HG03025 (cell line): ENCODE results near the gene CSN3.
"Not testable (repeated sequence)": the region's sequence is repeated elsewhere in the genome, so short reads cannot be mapped to it uniquely, and the experiment has no call there.

Experiments used
- ATAC-seq: cut with Tn5 transposase; IDR thresholded peaks from one replicate; pipeline ENCODE4 v1.9.1; 2021; ENCODE audit warnings: mild to moderate bottlenecking, moderate library complexity; ENCODE audit not compliant: unreplicated experiment, low FRiP score

The CSN3 gene

DNA sequence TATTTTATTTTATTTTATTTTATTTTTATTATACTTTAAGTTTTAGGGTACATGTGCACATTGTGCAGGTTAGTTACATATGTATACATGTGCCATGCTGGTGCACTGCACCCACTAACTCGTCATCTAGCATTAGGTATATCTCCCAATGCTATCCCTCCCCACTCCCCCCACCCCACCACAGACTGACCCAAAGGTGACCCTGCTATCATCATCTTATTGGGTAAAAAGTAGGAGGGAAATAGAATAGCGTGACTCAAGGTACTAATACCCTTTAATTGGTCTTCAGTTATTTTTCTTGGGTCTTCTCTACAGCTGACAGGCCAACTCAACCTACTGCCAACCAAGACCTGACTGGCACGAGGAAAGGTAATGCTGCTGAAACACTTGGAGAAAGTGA, at the start of gene CSN3:
Gene CSN3 (plus strand): TSS at position 301 of the 400 bp plus-strand sequence. CDS start 2,223 bp downstream, outside the sequence.
- not testable (repeated sequence) for ATAC-seq

GRCh38 chr4:70192895-70193294, 49.5 kb upstream of the CSN3 start:
- no peak for ATAC-seq

DNA sequence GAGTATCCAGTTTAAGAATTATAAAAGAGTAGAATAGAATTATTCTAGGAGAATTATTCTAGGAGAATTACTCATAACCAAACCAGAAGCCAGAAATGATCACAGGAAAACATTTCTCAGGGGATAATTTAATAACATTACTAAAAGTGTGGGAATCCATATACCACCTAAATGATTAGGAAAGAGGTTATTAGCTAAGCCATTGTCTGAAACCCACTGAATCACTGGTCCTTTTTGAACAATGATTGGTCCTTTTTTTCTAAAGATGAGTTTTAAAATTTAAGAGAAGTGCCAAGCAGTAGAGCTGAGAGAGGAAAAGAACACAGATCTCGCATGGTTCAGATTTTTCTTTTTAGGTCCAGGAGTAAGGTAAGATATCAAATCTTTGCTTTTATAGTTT, 47.0 kb upstream of the CSN3 start, which contains the start of gene ODAM:
Gene ODAM (plus strand): TSS at position 301 of the 400 bp plus-strand sequence. CDS start 819 bp downstream, outside the sequence.
- no peak for ATAC-seq

GRCh38 chr4:70196857-70197256, 45.5 kb upstream of the CSN3 start:
- ATAC-seq, result no peak

GRCh38 chr4:70197842-70198241, 44.6 kb upstream of the CSN3 start:
- no peak for ATAC-seq

- ATAC-seq, result no peak
Measured at GRCh38 chr4:70203601-70204000, 38.8 kb upstream of the CSN3 start.

- not testable (repeated sequence) for ATAC-seq
Measured at GRCh38 chr4:70212752-70213151, 29.6 kb upstream of the CSN3 start.

DNA sequence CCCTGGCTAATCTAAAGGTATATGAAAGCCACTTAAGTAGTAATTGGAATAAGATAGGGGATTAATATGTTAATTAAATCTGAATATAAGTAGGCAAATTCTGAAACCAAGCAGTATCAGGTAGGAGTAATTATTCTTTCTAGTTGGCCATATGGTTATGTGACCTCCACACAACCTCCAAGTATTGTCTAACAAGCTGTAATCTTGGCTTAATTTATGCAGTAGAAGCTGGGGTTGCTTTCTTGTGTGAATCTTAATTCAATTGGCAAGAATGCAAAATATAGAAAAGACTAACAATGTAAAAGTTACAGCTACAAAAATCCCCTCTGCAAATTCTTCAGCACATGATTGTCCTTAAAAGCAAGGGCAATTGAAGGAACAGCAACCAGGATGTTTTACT, 26.3 kb upstream of the CSN3 start:
- ATAC-seq, result not testable (repeated sequence)

GRCh38 chr4:70216550-70216949, 25.8 kb upstream of the CSN3 start:
- not testable (repeated sequence) for ATAC-seq

DNA sequence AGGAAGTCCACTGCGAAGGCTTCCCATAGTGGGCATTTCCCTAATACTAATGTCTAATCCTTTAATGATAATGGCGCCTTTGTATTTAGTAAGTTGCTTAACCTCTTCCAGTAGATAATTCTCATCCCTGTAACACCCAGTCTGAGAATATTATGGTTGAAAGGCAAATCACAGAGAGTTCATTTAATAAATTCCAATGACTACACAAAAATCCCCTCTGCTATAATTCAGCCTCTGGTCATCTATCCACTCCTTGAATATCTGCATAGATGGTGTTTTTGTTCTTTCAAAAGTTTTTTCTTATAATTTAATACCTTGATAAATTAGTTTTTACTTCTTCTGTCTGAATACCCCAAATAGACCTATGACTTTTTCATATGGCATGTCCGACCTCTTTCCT, 21.0 kb upstream of the CSN3 start:
- ATAC-seq, result not testable (repeated sequence)

GRCh38 chr4:70221818-70222217, 20.6 kb upstream of the CSN3 start:
- not testable (repeated sequence) for ATAC-seq

GRCh38 chr4:70225824-70226223, 16.6 kb upstream of the CSN3 start, which contains the start of gene FDCSP:
FDCSP (plus strand) TSS chr4:70226124; CDS start chr4:70231195, 5,071 bp downstream.
- no peak for ATAC-seq

DNA sequence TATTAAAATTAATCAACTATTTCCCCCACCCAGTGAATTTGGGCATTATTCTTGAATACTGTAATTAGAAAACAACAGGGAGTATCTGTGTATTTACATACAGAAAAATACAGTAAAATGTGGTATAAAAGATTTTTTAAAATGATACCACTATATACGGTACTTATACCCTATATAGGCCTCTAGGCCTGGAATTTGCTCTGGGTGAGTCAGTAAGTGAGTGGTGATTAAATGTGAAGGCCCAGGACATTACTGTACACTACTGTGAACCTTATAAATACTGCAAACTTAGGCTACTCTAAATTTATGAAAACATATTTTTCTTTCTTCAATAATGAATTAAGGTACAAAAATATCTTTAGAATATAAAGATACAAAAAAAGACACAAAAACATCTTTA, 6.3 kb upstream of the CSN3 start:
- no peak for ATAC-seq

- ATAC-seq, result no peak
Measured at GRCh38 chr4:70239131-70239883, 3.1 kb upstream of the CSN3 start.

- no peak for ATAC-seq
Measured at GRCh38 chr4:70239884-70240591, 2.4 kb upstream of the CSN3 start.

- no peak for ATAC-seq
Measured at GRCh38 chr4:70243091-70243490, 694 bp downstream of the CSN3 start.

- no peak for ATAC-seq
Measured at GRCh38 chr4:70251250-70251944, 9.0 kb downstream of the CSN3 start.

DNA sequence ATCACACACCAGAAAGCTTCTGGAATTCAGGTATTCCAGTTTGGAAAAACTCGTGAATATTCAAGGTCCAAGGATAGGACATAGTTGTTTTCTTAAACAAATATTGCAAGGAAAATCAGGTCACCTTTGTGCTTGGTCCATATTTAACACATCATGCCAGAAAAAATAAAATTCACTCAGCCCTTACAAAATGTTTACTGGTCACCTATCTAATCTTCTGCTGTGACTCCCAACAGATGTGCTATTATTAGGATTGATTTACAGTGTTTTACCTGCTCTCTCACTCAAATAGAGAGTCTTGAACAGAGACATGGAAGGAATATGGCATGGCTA, 9.5 kb downstream of the CSN3 start:
- no peak for ATAC-seq

- ATAC-seq, result no peak
Measured at GRCh38 chr4:70269674-70270073, 27.3 kb downstream of the CSN3 start.

DNA sequence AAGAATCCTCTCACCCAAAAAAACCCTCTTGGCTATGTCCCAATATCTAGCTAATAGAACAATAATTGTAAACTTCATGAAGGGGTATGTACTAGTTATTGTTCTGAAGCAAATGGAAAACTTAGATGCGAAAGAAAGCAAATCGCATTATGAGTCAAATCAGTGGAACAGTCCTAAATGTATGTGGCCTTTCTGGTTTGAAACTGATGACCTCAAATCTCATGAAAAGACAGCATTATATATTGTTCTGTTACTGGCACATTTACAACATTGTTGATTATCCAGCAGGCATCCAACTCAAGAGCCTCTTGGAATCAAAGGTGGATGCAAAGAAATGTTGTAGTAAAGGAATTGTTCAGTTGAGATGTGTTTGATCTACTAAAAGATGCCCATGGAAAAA, 34.7 kb downstream of the CSN3 start:
- ATAC-seq, result no peak

- no peak for ATAC-seq
Measured at GRCh38 chr4:70280567-70280966, 38.2 kb downstream of the CSN3 start.
